HCT116 (cell line): ENCODE measurements around the gene SALL4. TPM values are rescaled to one million over a fixed set of nuclear protein-coding genes. Genes with fewer than 3 reads are reported as not detected.

Experiments
- ATAC-seq: fragments of 200-7000 bp; cut with Tn5 transposase; 2 replicates; pipeline ENCODE4 v1.9.1; 2020; ENCODE audit warnings: mild to moderate bottlenecking, moderate library complexity
- BruUV-seq: library from RNA; stranded (reverse); fragments of 400-500 nt; replicated peaks from 2 replicates; lab custom pipeline; 2021; lab: Mats Ljungman, UMichigan
- CTCF ChIA-PET: fragments of 300-600 bp; sonication (Branson Sonifier 250); formaldehyde crosslinking; loops from one replicate; lab custom pipeline; 2021; ENCODE audit warnings: antibody characterized with exemption; lab: Charles Lee
- POLR2A ChIA-PET: fragments of 300-600, 350-600 bp; sonication (Branson Sonifier 250); formaldehyde crosslinking; loops from one replicate; lab custom pipeline; 2021; ENCODE audit warnings: antibody characterized with exemption; lab: Charles Lee
- RAD21 ChIA-PET, 2 experiments: fragments of 300-600 bp; sonication (Branson Sonifier 250); formaldehyde crosslinking; loops; one replicate each; lab custom pipeline; 2023; ENCODE audit warnings: low total read pairs in 2 of 2; ENCODE audit not compliant: uncharacterized antibody in 2 of 2, unreplicated experiment in 2 of 2, low non-redundant PET in 1 of 2; lab: Charles Lee
- DNase-seq: peaks from one replicate; pipeline ENCODE4 v3.0.0-alpha.2; 2010; ENCODE audit warnings: low read depth, low spot score
- H2AFZ ChIP-seq: fragments of 200-600 bp; shearing (Covaris generic), sonication (generic); 2 replicates; pipeline ENCODE4 v1.6.1; 2017; ENCODE audit warnings: low read depth, mixed run types, mixed read lengths, antibody characterized with exemption, low read length; ENCODE audit not compliant: poor library complexity, severe bottlenecking
- H3K27ac ChIP-seq: 2 replicates; pipeline ENCODE4 v1.5.1; 2012; ENCODE audit warnings: low read depth, low read length
- H3K27me3 ChIP-seq: fragments of 200-600 bp; sonication (generic); 2 replicates; pipeline ENCODE4 v1.6.1; 2016; ENCODE audit warnings: mixed run types, low read length, mixed read lengths; ENCODE audit not compliant: insufficient read depth
- H3K36me3 ChIP-seq, 2 experiments: fragments of 200-500 bp in 1 of 2; fragments of 200-600 bp in 1 of 2; sonication (Bioruptor generic) in 1 of 2; sonication (generic) in 1 of 2; 2 replicates each; pipeline versions ENCODE4 v1.5.1 to v1.6.1; 2014 to 2016; ENCODE audit warnings: low read length in 2 of 2, inconsistent platforms in 1 of 2, mixed read lengths in 1 of 2, mixed run types in 1 of 2; ENCODE audit not compliant: insufficient read depth in 2 of 2, control insufficient read depth in 1 of 2
- H3K4me1 ChIP-seq, 2 experiments: fragments of 200-600 bp in 1 of 2; sonication (generic) in 1 of 2; 2 replicates each; pipeline versions ENCODE4 v1.5.1 to v1.6.1; 2012 to 2017; ENCODE audit warnings: low read length in 2 of 2, inconsistent platforms in 1 of 2, mild to moderate bottlenecking in 1 of 2, mixed read lengths in 1 of 2, mixed run types in 1 of 2, moderate library complexity in 1 of 2; ENCODE audit not compliant: insufficient read depth in 2 of 2, control insufficient read depth in 1 of 2
- H3K4me2 ChIP-seq: fragments of 200-600 bp; sonication (generic); 2 replicates; pipeline ENCODE4 v1.6.1; 2017; ENCODE audit warnings: mixed run types, low read length, mixed read lengths
- H3K4me3 ChIP-seq, 2 experiments: fragments of 200-600 bp in 1 of 2; sonication (generic) in 1 of 2; replicated peaks in 1 of 2; 2 replicates each; pipeline ENCODE4 v1.5.1; 2011 to 2016; ENCODE audit warnings: low read length in 2 of 2, control low read depth in 1 of 2, low read depth in 1 of 2, mild to moderate bottlenecking in 1 of 2, mixed read lengths in 1 of 2, mixed run types in 1 of 2
- H3K79me2 ChIP-seq: fragments of 200-600 bp; sonication (generic); 2 replicates; pipeline ENCODE4 v1.6.1; 2017; ENCODE audit warnings: mild to moderate bottlenecking, mixed run types, low read length, moderate library complexity, mixed read lengths; ENCODE audit not compliant: insufficient read depth
- H3K9ac ChIP-seq: fragments of 200-600 bp; sonication (generic); 2 replicates; pipeline ENCODE4 v1.6.1; 2016; ENCODE audit warnings: low read length, mixed read lengths
- H3K9me2 ChIP-seq: fragments of 200-600 bp; sonication (generic), shearing (Covaris generic); 2 replicates; pipeline ENCODE4 v1.6.1; 2017; ENCODE audit warnings: mixed run types, mild to moderate bottlenecking, moderate library complexity; ENCODE audit not compliant: insufficient read depth
- H3K9me3 ChIP-seq, 2 experiments: fragments of 200-500 bp in 1 of 2; fragments of 200-600 bp in 1 of 2; sonication (Bioruptor generic) in 1 of 2; sonication (generic) in 1 of 2; 2 replicates each; pipeline ENCODE4 v1.6.1; 2014 to 2017; ENCODE audit warnings: low read length in 2 of 2, mixed read lengths in 2 of 2, inconsistent platforms in 1 of 2, low read depth in 1 of 2, mild to moderate bottlenecking in 1 of 2, mixed run types in 1 of 2, moderate library complexity in 1 of 2; ENCODE audit not compliant: control insufficient read depth in 1 of 2, insufficient read depth in 1 of 2
- H4K20me1 ChIP-seq: fragments of 200-600 bp; sonication (generic), shearing (Covaris generic); 2 replicates; pipeline ENCODE4 v1.6.1; 2017; ENCODE audit warnings: mixed run types, mild to moderate bottlenecking, moderate library complexity; ENCODE audit not compliant: insufficient read depth
- CBX3 ChIP-seq: IDR thresholded peaks from 2 replicates; pipeline ENCODE4 v1.6.1; 2012; ENCODE audit warnings: low read depth
- CEBPB ChIP-seq: IDR thresholded peaks from 2 replicates; pipeline ENCODE4 v1.6.1; 2012; ENCODE audit warnings: low read depth
- EGR1 ChIP-seq: IDR thresholded peaks from 2 replicates; pipeline ENCODE4 v1.6.1; 2012; ENCODE audit warnings: low read depth
- ELF1 ChIP-seq: IDR thresholded peaks from 2 replicates; pipeline ENCODE4 v1.6.1; 2012; ENCODE audit warnings: low read depth, borderline replicate concordance
- EZH2 ChIP-seq: fragments of 200-600 bp; sonication (generic); IDR thresholded peaks from 2 replicates; pipeline ENCODE4 v1.6.1; 2017; ENCODE audit warnings: antibody characterized with exemption, mixed run types
- EZH2phosphoT487 ChIP-seq: fragments of 200-600 bp; IDR thresholded peaks from 2 replicates; pipeline ENCODE4 v1.6.1; 2018; ENCODE audit warnings: antibody characterized with exemption, borderline replicate concordance
- FOSL1 ChIP-seq: IDR thresholded peaks from 2 replicates; pipeline ENCODE4 v1.6.1; 2012; ENCODE audit warnings: low read depth
- JUND ChIP-seq: IDR thresholded peaks from 2 replicates; pipeline ENCODE4 v1.6.1; 2012
- POLR2AphosphoS5 ChIP-seq: IDR thresholded peaks from 2 replicates; pipeline ENCODE4 v1.6.1; 2011; ENCODE audit warnings: mild to moderate bottlenecking, low read depth, low read length, moderate library complexity
- SIN3A ChIP-seq: IDR thresholded peaks from 2 replicates; pipeline ENCODE4 v1.6.1; 2012; ENCODE audit warnings: low read depth
- SP1 ChIP-seq: IDR thresholded peaks from 2 replicates; pipeline ENCODE4 v1.6.1; 2012; ENCODE audit warnings: low read depth
- SRF ChIP-seq: IDR thresholded peaks from 2 replicates; pipeline ENCODE4 v1.6.1; 2012; ENCODE audit warnings: low read depth
- TCF7L2 ChIP-seq: IDR thresholded peaks from 2 replicates; pipeline ENCODE4 v1.7.0; 2011; ENCODE audit warnings: borderline replicate concordance, inconsistent platforms; ENCODE audit not compliant: insufficient read depth, insufficient read length; ENCODE audit errors: extremely low read depth
- YY1 ChIP-seq: IDR thresholded peaks from 2 replicates; pipeline ENCODE4 v1.6.1; 2011; ENCODE audit warnings: low read length, low read depth, moderate library complexity, mild to moderate bottlenecking; ENCODE audit not compliant: insufficient replicate concordance; ENCODE audit errors: extremely low read depth
- ZFX ChIP-seq: fragments of 450-650 bp; IDR thresholded peaks from 2 replicates; pipeline ENCODE4 v1.6.1; 2017
- intact Hi-C: fragments of 100-400 bp; cut with micrococcal nuclease; formaldehyde crosslinking; loops from 2 replicates; pipeline ENCODE4 v1.10.0; 2022
- total RNA-seq: library from RNA; stranded (reverse); gene quantifications from one replicate; pipeline ENCODE4 v1.2.1, GENCODE V29; 2021; ENCODE audit not compliant: unreplicated experiment
- TF ChIP-seq, protein P1 (sequence below): IDR thresholded peaks from 2 replicates; pipeline ENCODE4 v1.6.1; 2012
- TF ChIP-seq, protein P2 (sequence below): IDR thresholded peaks from 2 replicates; pipeline ENCODE4 v1.6.1; 2012; ENCODE audit warnings: low read depth
- TF ChIP-seq, protein P3 (sequence below): IDR thresholded peaks from 2 replicates; pipeline ENCODE4 v1.6.1; 2011; ENCODE audit warnings: mild to moderate bottlenecking, low read length, moderate library complexity; ENCODE audit not compliant: insufficient replicate concordance; ENCODE audit errors: extremely low read depth

The SALL4 gene
- total RNA-seq, 1 experiment from 2014 or later = 1.9 TPM

DNA sequence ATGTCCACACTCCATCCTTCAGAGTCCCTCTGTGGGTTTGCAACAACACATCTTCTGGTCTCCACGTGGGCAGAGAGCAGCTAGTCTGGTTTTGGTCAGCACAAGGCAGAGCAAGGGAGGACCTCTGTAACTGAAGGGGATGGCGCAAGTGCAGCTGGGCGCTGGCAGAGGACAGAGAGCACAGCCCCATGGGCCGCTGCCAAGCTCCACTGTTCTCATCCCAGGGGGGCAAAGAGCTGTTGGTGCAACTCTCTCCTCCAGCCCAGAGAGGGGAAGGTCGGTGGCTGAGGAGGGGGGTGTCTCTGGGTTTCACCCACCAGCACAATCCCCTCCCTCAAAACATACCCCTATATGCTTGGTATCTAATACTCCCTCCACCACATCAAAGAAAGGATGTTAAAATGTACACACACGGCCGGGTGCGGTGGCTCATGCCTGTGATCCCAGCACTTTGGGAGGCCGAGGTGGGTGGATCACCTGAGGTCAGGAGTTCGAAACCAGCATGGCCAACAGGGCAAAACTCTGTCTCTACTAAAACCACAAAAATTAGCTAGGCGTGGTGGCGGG lies 43.3 kb downstream of the SALL4 start:
- H3K4me1 ChIP-seq = peaks cover 35 to 62% of the 10 kb centered on the region in 2 experiments
- no peaks in the 10 kb centered on the region for H3K27me3 ChIP-seq
- no peak overlapping the region for H2AFZ ChIP-seq
- no peak overlapping the region for H3K4me3 ChIP-seq
- H3K9me3 ChIP-seq = no peaks in the 10 kb centered on the region
- DNase-seq (no peak), ATAC-seq (peak; percentile 35; the same call in 1 of the 2 replicates)
- no peak overlapping the region for H3K27ac ChIP-seq
- peaks cover 5% of the 10 kb centered on the region; the same call in 1 of the 2 replicates for H3K79me2 ChIP-seq
- BruUV-seq = no TSS peak
- H3K36me3 ChIP-seq = no peaks in the 10 kb centered on the region
- TF ChIP-seq, protein P1, sequence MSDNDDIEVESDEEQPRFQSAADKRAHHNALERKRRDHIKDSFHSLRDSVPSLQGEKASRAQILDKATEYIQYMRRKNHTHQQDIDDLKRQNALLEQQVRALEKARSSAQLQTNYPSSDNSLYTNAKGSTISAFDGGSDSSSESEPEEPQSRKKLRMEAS = no peak
- TF ChIP-seq YY1 (no peak), CBX3 (no peak), EZH2 (no peak), ELF1 (no peak), EGR1 (no peak), TCF7L2 (no peak), SRF (no peak), SIN3A (no peak), SP1 (no peak), EZH2phosphoT487 (no peak), ZFX (no peak), POLR2AphosphoS5 (no peak), FOSL1 (no peak), JUND (no peak), CEBPB (no peak)
- TF ChIP-seq, protein P2, sequence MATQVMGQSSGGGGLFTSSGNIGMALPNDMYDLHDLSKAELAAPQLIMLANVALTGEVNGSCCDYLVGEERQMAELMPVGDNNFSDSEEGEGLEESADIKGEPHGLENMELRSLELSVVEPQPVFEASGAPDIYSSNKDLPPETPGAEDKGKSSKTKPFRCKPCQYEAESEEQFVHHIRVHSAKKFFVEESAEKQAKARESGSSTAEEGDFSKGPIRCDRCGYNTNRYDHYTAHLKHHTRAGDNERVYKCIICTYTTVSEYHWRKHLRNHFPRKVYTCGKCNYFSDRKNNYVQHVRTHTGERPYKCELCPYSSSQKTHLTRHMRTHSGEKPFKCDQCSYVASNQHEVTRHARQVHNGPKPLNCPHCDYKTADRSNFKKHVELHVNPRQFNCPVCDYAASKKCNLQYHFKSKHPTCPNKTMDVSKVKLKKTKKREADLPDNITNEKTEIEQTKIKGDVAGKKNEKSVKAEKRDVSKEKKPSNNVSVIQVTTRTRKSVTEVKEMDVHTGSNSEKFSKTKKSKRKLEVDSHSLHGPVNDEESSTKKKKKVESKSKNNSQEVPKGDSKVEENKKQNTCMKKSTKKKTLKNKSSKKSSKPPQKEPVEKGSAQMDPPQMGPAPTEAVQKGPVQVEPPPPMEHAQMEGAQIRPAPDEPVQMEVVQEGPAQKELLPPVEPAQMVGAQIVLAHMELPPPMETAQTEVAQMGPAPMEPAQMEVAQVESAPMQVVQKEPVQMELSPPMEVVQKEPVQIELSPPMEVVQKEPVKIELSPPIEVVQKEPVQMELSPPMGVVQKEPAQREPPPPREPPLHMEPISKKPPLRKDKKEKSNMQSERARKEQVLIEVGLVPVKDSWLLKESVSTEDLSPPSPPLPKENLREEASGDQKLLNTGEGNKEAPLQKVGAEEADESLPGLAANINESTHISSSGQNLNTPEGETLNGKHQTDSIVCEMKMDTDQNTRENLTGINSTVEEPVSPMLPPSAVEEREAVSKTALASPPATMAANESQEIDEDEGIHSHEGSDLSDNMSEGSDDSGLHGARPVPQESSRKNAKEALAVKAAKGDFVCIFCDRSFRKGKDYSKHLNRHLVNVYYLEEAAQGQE = no peak
- TF ChIP-seq, protein P3, sequence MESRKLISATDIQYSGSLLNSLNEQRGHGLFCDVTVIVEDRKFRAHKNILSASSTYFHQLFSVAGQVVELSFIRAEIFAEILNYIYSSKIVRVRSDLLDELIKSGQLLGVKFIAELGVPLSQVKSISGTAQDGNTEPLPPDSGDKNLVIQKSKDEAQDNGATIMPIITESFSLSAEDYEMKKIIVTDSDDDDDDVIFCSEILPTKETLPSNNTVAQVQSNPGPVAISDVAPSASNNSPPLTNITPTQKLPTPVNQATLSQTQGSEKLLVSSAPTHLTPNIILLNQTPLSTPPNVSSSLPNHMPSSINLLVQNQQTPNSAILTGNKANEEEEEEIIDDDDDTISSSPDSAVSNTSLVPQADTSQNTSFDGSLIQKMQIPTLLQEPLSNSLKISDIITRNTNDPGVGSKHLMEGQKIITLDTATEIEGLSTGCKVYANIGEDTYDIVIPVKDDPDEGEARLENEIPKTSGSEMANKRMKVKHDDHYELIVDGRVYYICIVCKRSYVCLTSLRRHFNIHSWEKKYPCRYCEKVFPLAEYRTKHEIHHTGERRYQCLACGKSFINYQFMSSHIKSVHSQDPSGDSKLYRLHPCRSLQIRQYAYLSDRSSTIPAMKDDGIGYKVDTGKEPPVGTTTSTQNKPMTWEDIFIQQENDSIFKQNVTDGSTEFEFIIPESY = no peak
- TF ChIP-seq, all 23 proteins: peak for 0
- no peaks in the 10 kb centered on the region for H4K20me1 ChIP-seq
- ChIA-PET RAD21 (no interaction called here), CTCF (interaction anchor here (0.7 kb wide), 1 partner anchor 278 kb away, joined by 5 read pairs; no protein-coding TSS in a partner anchor), POLR2A (interaction anchor here (2.7 kb wide), 1 partner anchor 9 kb away, joined by 15 read pairs; no protein-coding TSS in a partner anchor)
- H3K9ac ChIP-seq = no peak overlapping the region
- intact Hi-C loops = no loop called here
- H3K9me2 ChIP-seq = no peaks in the 10 kb centered on the region
- H3K4me2 ChIP-seq = peak overlapping the region; percentile 45
